ENCODE data around the gene UNC79.

GRCh38 chr14:93737634-93738033 lies 306.9 kb downstream of the UNC79 start:
- TF ChIP-seq CTCF (IDR thresholded peaks at IDR 0.05 in 2 of 3, conservative IDR thresholded peaks at IDR 0.05 in 1 of 3; ENCODE audit: control insufficient read depth in 2 of 3, extremely low read depth in 1 of 3, insufficient read depth in 1 of 3, low read depth in 3 of 3, low read length in 3 of 3): no peak
- TF ChIP-seq ZBTB11 (CRISPR knock-in tag; IDR thresholded peaks at IDR 0.05): no peak
- TF ChIP-seq NR2C2 (IDR thresholded peaks at IDR 0.05; ENCODE audit: borderline replicate concordance, control insufficient read depth, insufficient read length, low read depth): no peak
- no peak for TF ChIP-seq EP300 (IDR thresholded peaks at IDR 0.05; ENCODE audit: borderline replicate concordance in 1 of 2, control insufficient read depth in 1 of 2, low read depth in 2 of 2, low read length in 2 of 2)
- no peak for TF ChIP-seq SPI1 (IDR thresholded peaks at IDR 0.05; ENCODE audit: borderline replicate concordance, insufficient read depth, low read depth, low read length)
- TF ChIP-seq CHD2 (IDR thresholded peaks at IDR 0.05; ENCODE audit: borderline replicate concordance, low read depth, low read length): no peak
- TF ChIP-seq ATF3 (IDR thresholded peaks at IDR 0.05; ENCODE audit: borderline replicate concordance, extremely low read depth, low read depth, low read length): no peak
- no peak for TF ChIP-seq POLR2A (IDR thresholded peaks at IDR 0.05; ENCODE audit: low read depth, low read length)
